ENCODE measurements around the gene MED13L. TPM values are rescaled to one million over a fixed set of nuclear protein-coding genes. Genes with fewer than 3 reads are reported as not detected.

Gene MED13L
- total RNA-seq, 2 experiments from 2014 or later: 39.5 to 41.8 TPM

DNA sequence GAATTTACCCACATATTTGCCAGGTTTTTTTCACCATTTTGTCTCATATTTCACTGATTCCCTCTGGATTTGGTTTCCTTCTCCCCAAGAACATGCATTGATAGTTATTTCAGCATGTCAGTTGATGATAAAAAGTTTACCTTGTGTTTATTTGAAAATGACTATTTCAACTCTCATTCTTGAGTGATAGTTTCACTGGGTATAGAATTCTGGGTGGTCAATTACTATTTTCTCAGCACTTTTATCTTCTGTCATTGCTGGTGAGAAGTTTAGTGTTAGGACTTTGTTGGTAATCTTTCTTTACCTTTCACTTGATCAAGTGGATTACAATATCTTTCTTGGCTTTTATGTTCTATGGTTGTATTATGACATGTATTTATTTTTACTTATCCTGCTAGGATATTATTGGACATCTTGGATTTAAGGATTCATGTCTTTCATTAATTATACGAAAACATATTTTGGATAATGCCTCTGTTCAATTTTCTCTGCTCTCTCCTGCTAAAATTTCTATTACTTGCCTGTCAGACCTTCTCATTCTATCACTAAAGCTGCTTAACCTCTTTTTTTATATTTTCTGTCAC, 338.6 kb downstream of the MED13L start:
- TF ChIP-seq, protein P1, sequence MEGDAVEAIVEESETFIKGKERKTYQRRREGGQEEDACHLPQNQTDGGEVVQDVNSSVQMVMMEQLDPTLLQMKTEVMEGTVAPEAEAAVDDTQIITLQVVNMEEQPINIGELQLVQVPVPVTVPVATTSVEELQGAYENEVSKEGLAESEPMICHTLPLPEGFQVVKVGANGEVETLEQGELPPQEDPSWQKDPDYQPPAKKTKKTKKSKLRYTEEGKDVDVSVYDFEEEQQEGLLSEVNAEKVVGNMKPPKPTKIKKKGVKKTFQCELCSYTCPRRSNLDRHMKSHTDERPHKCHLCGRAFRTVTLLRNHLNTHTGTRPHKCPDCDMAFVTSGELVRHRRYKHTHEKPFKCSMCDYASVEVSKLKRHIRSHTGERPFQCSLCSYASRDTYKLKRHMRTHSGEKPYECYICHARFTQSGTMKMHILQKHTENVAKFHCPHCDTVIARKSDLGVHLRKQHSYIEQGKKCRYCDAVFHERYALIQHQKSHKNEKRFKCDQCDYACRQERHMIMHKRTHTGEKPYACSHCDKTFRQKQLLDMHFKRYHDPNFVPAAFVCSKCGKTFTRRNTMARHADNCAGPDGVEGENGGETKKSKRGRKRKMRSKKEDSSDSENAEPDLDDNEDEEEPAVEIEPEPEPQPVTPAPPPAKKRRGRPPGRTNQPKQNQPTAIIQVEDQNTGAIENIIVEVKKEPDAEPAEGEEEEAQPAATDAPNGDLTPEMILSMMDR (IDR thresholded peaks at IDR 0.05): no peak
- no peak overlapping the region for H3K4me3 Mint-ChIP-seq
- CTCF ChIA-PET: interaction anchor here (0.8 kb wide), 1 partner anchor 28 kb away, joined by 3 read pairs; no protein-coding TSS in a partner anchor
- DNase-seq (no peak), ATAC-seq (no peak)
- peaks cover 11% of the 10 kb centered on the region for H3K27me3 Mint-ChIP-seq
- no peaks in the 10 kb centered on the region for H3K36me3 Mint-ChIP-seq (ENCODE audit: low read depth)
- intact Hi-C loops (cut with micrococcal nuclease): no loop called here
- POLR2A ChIA-PET: no interaction called here
- H3K9me3 Mint-ChIP-seq: peaks cover 7% of the 10 kb centered on the region
- H3K27ac Mint-ChIP-seq: no peak overlapping the region
- H3K4me1 Mint-ChIP-seq (ENCODE audit: low read depth): no peaks in the 10 kb centered on the region

DNA sequence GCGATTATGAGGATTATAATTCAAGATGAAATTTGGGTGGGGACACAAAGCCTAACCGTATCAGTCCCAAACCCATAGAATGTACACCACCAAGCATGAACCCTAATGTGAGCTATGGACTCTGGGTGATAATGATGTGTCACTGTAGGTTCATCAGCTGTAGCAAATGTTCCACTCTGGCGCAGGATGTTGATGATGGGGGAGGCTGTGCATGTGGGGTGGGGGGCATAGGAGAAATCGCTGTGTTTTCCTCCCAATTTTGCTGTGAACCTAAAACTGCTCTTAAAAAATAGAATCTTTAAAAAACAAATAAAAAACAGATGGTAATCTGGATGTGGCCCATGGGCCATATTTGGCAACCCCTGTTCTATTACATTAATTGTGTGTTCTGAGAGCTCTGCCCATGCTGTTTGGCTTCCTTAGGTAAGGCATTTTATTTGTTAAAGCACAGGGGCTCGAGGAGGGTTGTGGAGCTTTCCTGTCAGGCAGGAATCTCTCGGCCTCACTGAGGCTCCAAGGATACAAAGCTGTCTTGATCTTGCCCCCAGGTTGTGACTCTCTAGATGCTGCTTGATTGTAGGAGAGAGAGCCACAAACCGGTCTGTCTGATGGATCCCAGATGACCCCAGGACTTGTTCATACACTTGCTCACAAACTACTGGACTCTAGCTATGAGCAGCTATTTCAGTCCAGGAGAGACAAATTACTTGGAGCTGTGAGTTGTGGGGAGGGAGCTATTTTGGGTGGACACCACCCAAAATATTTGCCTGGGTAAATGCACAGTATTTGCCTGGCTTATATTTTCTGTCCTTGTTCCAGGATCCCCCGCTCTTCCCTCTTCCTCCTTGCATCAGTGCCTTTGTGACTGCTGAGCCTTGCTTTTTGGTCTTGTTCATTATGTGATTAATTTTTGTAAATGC, 340.2 kb downstream of the MED13L start:
- POLR2A ChIA-PET: no interaction called here
- CTCF ChIA-PET: interaction anchor here (1.1 to 1.7 kb wide), 2 partner anchors 10 to 14 kb away, joined by 3 to 7 read pairs; no protein-coding TSS in a partner anchor

DNA sequence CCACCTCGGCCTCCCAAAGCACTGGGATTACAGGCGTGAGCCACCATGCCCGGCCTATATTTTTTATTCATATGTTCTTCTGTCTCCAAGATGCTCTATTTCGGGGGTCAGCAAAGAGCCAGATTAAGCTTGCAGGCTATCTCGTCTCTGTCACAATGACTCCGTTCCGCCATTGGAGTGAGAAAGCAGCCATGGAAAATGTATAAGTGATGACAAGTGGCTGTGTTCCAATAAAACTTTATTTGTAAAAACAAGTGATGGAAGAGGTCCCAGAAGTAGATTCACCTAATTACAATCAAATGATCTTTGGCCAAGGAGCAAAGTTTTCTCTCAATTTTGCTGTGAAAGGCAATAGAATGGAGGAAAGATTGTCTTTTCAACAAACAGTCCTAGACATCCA, 342.6 kb downstream of the MED13L start:
- no peaks in the 10 kb centered on the region for H3K36me3 Mint-ChIP-seq (ENCODE audit: low read depth)
- ChIA-PET POLR2A (no interaction called here), CTCF (no interaction called here)
- DNase-seq (no peak), ATAC-seq (no peak)
- peaks cover 6% of the 10 kb centered on the region for H3K27me3 Mint-ChIP-seq
- H3K9me3 Mint-ChIP-seq: peaks cover 7% of the 10 kb centered on the region
- H3K27ac Mint-ChIP-seq: no peak overlapping the region
- no peaks in the 10 kb centered on the region for H3K4me1 Mint-ChIP-seq (ENCODE audit: low read depth)
- intact Hi-C loops (cut with micrococcal nuclease): no loop called here
- no peak overlapping the region for H3K4me3 Mint-ChIP-seq
- TF ChIP-seq, protein P1 (IDR thresholded peaks at IDR 0.05): no peak

More for the DNA sequence above, 340.2 kb downstream of the MED13L start:
- no peaks in the 10 kb centered on the region for H3K4me1 Mint-ChIP-seq (ENCODE audit: low read depth)
- intact Hi-C loops (cut with micrococcal nuclease): no loop called here
- no peak for DNase-seq
- no peaks in the 10 kb centered on the region for H3K36me3 Mint-ChIP-seq (ENCODE audit: low read depth)
- TF ChIP-seq, protein P1 (IDR thresholded peaks at IDR 0.05): no peak
- H3K4me3 Mint-ChIP-seq: no peak overlapping the region
- H3K27me3 Mint-ChIP-seq: peaks cover 11% of the 10 kb centered on the region
- peaks cover 7% of the 10 kb centered on the region for H3K9me3 Mint-ChIP-seq
- H3K27ac Mint-ChIP-seq: no peak overlapping the region
- no peak for ATAC-seq

DNA sequence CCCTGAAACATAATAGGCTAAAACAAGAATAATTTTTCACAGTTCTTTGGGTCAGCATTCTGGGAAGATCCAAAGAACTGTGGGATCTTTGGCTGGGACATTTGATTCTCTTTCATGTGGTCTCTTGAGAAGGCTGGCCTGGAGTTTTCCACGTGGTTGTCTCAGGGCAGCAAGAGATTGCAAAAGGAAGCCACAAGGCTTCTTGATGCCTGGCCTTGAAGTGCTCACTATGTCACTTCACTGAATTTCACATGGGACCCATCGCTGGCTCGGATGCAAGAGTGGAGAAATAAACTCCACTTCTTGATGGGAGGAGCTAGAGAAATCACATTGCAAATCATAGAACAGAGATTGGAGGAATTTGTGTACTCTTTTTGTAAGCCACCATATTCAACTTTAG, 343.4 kb downstream of the MED13L start:
- intact Hi-C loops (cut with micrococcal nuclease): no loop called here
- no peak overlapping the region for H3K4me3 Mint-ChIP-seq
- no peak overlapping the region for H3K27ac Mint-ChIP-seq
- DNase-seq (no peak), ATAC-seq (no peak)
- ChIA-PET CTCF (interaction anchor here (1.1 kb wide), 1 partner anchor 16 kb away, joined by 3 read pairs; no protein-coding TSS in a partner anchor), POLR2A (no interaction called here)
- no peaks in the 10 kb centered on the region for H3K36me3 Mint-ChIP-seq (ENCODE audit: low read depth)
- TF ChIP-seq, protein P1 (IDR thresholded peaks at IDR 0.05): no peak
- H3K27me3 Mint-ChIP-seq: peaks cover 4% of the 10 kb centered on the region
- H3K4me1 Mint-ChIP-seq (ENCODE audit: low read depth): no peaks in the 10 kb centered on the region
- peaks cover 5% of the 10 kb centered on the region for H3K9me3 Mint-ChIP-seq

DNA sequence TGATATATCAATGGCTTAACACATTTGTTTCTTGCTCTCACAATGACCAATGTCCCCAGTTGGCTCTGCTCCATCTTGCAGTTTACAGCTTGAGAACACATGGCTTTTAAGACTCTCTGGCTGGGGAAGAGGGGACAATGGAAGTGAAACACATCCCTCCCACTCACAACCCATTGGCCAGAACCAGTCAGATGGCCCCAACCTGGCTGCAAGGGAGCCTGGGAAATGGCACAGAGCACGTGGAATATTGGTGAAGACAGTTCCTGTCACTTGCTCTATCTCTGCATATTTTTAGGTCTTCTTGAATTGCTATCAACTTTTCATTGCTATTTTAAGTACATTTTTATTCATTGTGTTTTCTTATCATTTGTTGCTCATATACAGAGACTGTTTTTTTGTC, 345.4 kb downstream of the MED13L start:
- no peaks in the 10 kb centered on the region for H3K4me1 Mint-ChIP-seq (ENCODE audit: low read depth)
- H3K36me3 Mint-ChIP-seq (ENCODE audit: low read depth): no peaks in the 10 kb centered on the region
- intact Hi-C loops (cut with micrococcal nuclease): no loop called here
- TF ChIP-seq, protein P1 (IDR thresholded peaks at IDR 0.05): no peak
- H3K27ac Mint-ChIP-seq: no peak overlapping the region
- CTCF ChIA-PET: no interaction called here
- no peaks in the 10 kb centered on the region for H3K9me3 Mint-ChIP-seq
- DNase-seq (no peak), ATAC-seq (no peak)
- no peak overlapping the region for H3K4me3 Mint-ChIP-seq
- POLR2A ChIA-PET: no interaction called here
- H3K27me3 Mint-ChIP-seq: no peaks in the 10 kb centered on the region

Measured in activated CD8-positive, alpha-beta T cell treated with anti-CD3 and anti-CD28 coated beads for 36 hours (primary cell).